Nephron (organoid): Measurements from ENCODE around the gene CBLN4.

Source experiments
- H3K27ac Mint-ChIP-seq, 3 experiments: 2 replicates each; pipeline ENCODE4 v1.8.0; 2020; ENCODE audit warnings: mixed read lengths in 3 of 3, mild to moderate bottlenecking in 2 of 3, moderate library complexity in 1 of 3
- H3K27me3 Mint-ChIP-seq: 2 replicates; pipeline ENCODE4 v1.8.0; 2021; ENCODE audit warnings: low read depth, mild to moderate bottlenecking, moderate library complexity, mixed read lengths
- H3K36me3 Mint-ChIP-seq: 2 replicates; pipeline ENCODE4 v1.8.0; 2020; ENCODE audit warnings: low read depth, mixed read lengths
- H3K4me1 Mint-ChIP-seq: 2 replicates; pipeline ENCODE4 v1.8.0; 2020; ENCODE audit warnings: mixed read lengths
- H3K4me3 Mint-ChIP-seq, 3 experiments: 2 replicates each; pipeline ENCODE4 v1.8.0; 2020; ENCODE audit warnings: mild to moderate bottlenecking in 3 of 3, mixed read lengths in 3 of 3, moderate library complexity in 2 of 3
- H3K9me3 Mint-ChIP-seq: 2 replicates; pipeline ENCODE4 v1.8.0; 2020; ENCODE audit warnings: mixed read lengths
- TF ChIP-seq, protein P1 (sequence below), 3 experiments: fragments of 200-600 bp; sonication (generic); IDR thresholded peaks; one replicate each; pipeline ENCODE4 v1.5.0; 2021; ENCODE audit warnings: antibody characterized with exemption in 3 of 3; ENCODE audit not compliant: unreplicated experiment in 3 of 3

Gene CBLN4

DNA sequence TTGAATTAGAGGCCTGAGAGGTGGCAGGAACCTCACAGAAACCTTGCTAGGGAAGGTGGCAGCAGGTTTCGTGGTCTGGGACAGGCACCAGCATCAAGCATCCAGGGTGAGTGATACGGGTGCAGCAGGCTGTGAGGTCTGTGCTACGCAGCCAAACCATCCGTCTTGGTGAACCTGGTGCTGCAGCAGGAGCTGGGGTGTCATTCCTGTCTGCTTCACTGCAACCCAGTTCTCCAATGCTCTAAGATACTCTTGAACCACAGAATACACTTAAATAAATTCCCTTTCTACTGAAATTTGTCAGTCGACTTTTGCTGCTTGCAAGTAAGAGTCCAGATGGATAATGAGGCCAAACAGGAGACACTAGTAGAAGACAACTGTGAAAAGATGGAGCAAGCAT is 9.7 kb upstream of the CBLN4 start:
- H3K27ac Mint-ChIP-seq: no peak overlapping the region
- no peaks in the 10 kb centered on the region for H3K4me1 Mint-ChIP-seq
- peaks cover 45% of the 10 kb centered on the region for H3K9me3 Mint-ChIP-seq
- no peak overlapping the region for H3K4me3 Mint-ChIP-seq
- H3K27me3 Mint-ChIP-seq: no peaks in the 10 kb centered on the region
- no peaks in the 10 kb centered on the region for H3K36me3 Mint-ChIP-seq
- TF ChIP-seq, protein P1, sequence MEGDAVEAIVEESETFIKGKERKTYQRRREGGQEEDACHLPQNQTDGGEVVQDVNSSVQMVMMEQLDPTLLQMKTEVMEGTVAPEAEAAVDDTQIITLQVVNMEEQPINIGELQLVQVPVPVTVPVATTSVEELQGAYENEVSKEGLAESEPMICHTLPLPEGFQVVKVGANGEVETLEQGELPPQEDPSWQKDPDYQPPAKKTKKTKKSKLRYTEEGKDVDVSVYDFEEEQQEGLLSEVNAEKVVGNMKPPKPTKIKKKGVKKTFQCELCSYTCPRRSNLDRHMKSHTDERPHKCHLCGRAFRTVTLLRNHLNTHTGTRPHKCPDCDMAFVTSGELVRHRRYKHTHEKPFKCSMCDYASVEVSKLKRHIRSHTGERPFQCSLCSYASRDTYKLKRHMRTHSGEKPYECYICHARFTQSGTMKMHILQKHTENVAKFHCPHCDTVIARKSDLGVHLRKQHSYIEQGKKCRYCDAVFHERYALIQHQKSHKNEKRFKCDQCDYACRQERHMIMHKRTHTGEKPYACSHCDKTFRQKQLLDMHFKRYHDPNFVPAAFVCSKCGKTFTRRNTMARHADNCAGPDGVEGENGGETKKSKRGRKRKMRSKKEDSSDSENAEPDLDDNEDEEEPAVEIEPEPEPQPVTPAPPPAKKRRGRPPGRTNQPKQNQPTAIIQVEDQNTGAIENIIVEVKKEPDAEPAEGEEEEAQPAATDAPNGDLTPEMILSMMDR (IDR thresholded peaks at IDR 0.05; ENCODE audit: unreplicated experiment in 3 of 3): no peak

DNA sequence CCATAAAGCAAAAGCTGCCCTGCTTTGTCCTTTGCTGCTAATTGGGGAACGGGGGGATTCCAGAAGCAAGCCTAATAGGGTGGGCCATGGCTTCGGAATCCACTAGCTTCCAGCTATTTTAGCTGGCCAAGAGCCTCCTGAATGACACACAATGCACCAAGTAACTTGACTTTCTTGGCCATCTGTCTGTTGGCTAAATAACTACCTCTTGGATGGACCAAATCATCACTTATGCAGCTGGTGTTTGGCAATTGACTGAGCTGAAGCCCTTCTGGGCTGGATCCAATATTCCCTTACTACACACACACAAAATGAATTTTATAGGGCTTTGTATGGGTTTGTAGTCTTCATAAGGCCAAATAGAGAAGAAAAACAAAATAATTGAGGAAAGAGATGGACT is 8.8 kb upstream of the CBLN4 start:
- no peaks in the 10 kb centered on the region for H3K4me1 Mint-ChIP-seq
- H3K4me3 Mint-ChIP-seq: no peak overlapping the region
- H3K27ac Mint-ChIP-seq: no peak overlapping the region
- TF ChIP-seq, protein P1 (IDR thresholded peaks at IDR 0.05; ENCODE audit: unreplicated experiment in 3 of 3): no peak
- H3K9me3 Mint-ChIP-seq: peaks cover 43% of the 10 kb centered on the region
- H3K36me3 Mint-ChIP-seq: no peaks in the 10 kb centered on the region
- H3K27me3 Mint-ChIP-seq: no peaks in the 10 kb centered on the region

DNA sequence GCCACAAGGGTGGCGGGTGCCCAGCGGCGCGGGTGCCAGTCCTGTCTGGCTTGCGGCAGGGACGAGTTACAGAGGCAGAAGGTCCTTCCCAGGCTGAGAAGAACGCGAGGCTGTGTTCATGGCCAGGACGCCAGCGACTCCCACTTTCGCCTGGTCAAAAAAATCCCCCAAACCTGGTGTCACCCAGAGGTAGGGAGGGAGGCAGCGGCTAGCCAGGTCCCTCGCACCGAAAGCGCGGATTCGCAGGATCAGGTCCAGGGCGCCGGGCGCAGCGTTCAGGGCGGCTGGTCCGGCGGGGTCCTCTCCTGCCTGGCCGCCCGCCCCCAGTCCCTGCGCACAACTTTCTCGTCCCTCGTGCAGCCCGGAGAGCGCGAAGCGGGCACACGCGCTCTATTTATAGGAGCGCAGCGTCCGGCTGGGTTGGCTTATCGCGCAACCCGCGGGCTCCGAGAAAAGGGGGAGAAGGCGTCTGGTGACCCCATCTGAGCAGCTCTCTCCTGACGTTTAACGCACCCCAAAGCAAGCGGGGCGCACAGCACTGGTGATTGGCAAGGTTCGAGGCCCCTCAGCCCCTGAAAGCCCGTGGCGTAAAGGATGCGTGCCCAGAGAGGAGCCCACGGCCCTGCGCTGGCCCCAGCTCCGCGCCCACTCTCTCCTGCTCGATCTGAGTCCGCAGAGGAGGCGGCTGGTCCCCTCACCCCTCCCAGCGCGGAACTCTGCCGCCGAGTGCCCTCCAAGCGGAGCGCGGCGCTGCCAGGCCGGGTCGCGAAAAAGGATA is 519 bp downstream of the CBLN4 start:
- H3K36me3 Mint-ChIP-seq: no peaks in the 10 kb centered on the region
- H3K27ac Mint-ChIP-seq: no peak overlapping the region
- peaks cover 43% of the 10 kb centered on the region for H3K9me3 Mint-ChIP-seq
- no peak overlapping the region for H3K4me3 Mint-ChIP-seq
- H3K27me3 Mint-ChIP-seq: peaks cover 9% of the 10 kb centered on the region
- TF ChIP-seq, protein P1 (IDR thresholded peaks at IDR 0.05; ENCODE audit: unreplicated experiment in 3 of 3): no peak
- H3K4me1 Mint-ChIP-seq: no peaks in the 10 kb centered on the region

DNA sequence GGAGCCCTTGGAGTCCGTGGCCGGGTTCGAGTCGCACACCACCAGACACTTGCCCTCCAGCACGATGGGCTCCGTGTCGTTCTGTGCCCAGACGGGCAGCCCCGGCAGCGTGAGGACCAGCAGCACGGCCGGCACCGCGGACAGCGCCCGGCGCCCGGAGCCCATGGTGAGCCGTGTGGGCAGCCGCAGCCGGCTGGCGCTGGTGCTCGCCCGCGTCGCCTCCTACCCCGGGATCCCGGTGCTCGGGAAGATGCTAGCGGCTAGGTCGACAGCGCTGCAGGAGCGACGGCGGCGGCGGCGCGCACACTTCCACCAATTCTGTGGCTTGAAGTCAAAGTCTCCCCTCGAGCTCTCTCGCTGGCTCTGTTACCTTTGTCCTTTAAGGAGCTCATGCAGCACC is 1.3 kb downstream of the CBLN4 start:
- H3K4me1 Mint-ChIP-seq: no peaks in the 10 kb centered on the region
- no peaks in the 10 kb centered on the region for H3K36me3 Mint-ChIP-seq
- no peak overlapping the region for H3K27ac Mint-ChIP-seq
- H3K27me3 Mint-ChIP-seq: peaks cover 9% of the 10 kb centered on the region
- peaks cover 39% of the 10 kb centered on the region for H3K9me3 Mint-ChIP-seq
- no peak overlapping the region for H3K4me3 Mint-ChIP-seq
- TF ChIP-seq, protein P1 (IDR thresholded peaks at IDR 0.05; ENCODE audit: unreplicated experiment in 3 of 3): no peak

DNA sequence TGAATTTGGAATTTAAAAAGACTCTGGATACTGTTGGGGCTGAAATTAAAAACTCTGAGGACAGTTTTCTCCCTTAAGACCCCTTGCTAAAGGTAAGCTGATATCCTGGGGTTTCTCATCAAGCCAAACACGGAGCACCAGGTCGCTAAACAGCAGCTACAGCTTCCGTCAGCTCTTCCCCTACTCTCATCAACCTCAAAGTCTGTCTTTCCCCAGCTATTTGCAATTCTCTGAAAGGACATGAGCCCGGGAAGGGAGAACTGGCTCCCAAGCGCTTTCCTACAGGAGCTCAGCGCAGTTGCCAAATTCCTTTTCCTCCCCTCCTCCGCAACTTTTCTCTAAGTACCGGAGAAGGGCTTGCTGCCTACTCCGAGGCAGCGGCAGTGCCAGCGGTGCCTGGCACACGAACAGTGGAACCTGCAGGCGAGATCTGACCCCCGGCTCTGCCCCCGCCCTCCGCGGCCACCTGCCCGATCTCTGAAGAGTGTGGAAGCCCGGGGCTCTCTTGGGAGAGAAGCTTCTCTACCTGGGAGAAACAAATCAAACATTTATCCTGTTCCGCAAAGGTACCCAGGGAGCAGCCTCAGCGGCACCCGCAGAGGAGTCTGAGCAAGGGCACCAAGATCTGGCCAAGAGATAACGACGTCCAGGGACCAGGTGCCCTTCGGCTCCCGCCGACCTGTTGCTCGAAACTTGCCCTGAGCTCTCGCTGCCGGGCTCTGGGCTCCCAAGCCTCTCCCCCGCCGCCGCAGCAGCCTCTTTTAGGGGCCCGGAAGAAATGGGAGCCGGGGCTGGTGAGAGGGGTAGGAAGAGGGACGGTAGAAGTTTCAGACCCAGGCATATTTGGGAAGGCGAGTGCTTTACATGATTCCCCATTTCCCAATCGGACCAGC is 2.2 kb downstream of the CBLN4 start:
- peak overlapping the region in 1 of 3 experiments; percentile 56 for H3K4me3 Mint-ChIP-seq
- peaks cover 38% of the 10 kb centered on the region for H3K9me3 Mint-ChIP-seq
- TF ChIP-seq, protein P1 (IDR thresholded peaks at IDR 0.05; ENCODE audit: unreplicated experiment in 3 of 3): no peak
- H3K4me1 Mint-ChIP-seq: no peaks in the 10 kb centered on the region
- H3K36me3 Mint-ChIP-seq: no peaks in the 10 kb centered on the region
- peaks cover 9% of the 10 kb centered on the region for H3K27me3 Mint-ChIP-seq
- no peak overlapping the region for H3K27ac Mint-ChIP-seq
